Sigmoid colon (tissue), 4 donors: ENCODE results near the gene SLIT3.

Experiments
- EP300 ChIP-seq, 4 donors: sonication (generic); formaldehyde crosslinking; IDR thresholded peaks; one replicate each; pipeline ENCODE4 v1.6.1; 2017; ENCODE audit warnings: antibody characterized with exemption in 4 of 4
- POLR2A ChIP-seq, 2 donors: fragments of 450-650 bp; IDR thresholded peaks; one replicate each; pipeline ENCODE4 v1.6.1; 2016; ENCODE audit warnings: antibody characterized with exemption in 2 of 2, mild to moderate bottlenecking in 2 of 2, moderate library complexity in 2 of 2
- POLR2AphosphoS5 ChIP-seq, 4 donors: sonication (generic); formaldehyde crosslinking; IDR thresholded peaks; one replicate each; pipeline ENCODE4 v1.6.1; 2017; ENCODE audit warnings: antibody characterized with exemption in 4 of 4
- TF ChIP-seq, protein P1 (sequence below), 4 experiments: fragments of 450-650 bp in 3 of 4; fragments of 200-600 bp in 1 of 4; IDR thresholded peaks; one replicate each; pipeline ENCODE4 v1.5.1; 2016 to 2019; ENCODE audit warnings: antibody characterized with exemption in 4 of 4, mild to moderate bottlenecking in 3 of 4, moderate library complexity in 2 of 4

DNA sequence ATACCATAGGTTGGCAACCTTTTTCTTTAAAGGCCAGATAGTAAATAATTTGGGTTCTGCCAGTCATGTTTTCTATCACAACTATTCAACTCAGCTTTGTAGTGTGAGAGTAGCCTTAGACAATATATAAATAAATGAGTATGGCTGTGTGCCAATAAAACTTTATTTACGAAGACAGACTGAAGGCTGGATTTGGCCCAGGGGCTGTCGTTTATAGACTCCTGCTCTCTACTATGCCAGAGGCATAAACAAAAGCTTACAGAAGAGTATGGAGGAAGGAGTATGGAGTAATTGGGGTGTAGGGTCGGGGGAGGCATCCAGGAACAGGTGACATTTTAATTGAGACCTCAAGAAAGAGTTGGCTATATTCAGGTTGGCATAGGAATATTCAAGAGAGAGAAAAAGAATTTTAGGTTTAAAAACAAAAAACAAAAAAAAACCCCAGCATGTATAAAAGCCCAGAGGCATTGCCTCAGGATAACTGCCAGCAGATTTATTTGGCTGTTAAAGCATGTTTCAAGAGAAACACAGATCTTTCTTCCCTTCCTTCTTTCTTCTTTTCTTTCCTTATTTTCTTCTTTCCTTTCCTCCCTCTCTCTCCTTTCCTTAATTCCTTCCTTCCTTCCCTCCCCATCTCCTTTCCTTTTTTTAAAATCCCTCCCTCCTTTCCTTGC, 39.9 kb downstream of the SLIT3 start:
- no peak for TF ChIP-seq POLR2AphosphoS5 (IDR thresholded peaks at IDR 0.05)
- TF ChIP-seq, protein P1, sequence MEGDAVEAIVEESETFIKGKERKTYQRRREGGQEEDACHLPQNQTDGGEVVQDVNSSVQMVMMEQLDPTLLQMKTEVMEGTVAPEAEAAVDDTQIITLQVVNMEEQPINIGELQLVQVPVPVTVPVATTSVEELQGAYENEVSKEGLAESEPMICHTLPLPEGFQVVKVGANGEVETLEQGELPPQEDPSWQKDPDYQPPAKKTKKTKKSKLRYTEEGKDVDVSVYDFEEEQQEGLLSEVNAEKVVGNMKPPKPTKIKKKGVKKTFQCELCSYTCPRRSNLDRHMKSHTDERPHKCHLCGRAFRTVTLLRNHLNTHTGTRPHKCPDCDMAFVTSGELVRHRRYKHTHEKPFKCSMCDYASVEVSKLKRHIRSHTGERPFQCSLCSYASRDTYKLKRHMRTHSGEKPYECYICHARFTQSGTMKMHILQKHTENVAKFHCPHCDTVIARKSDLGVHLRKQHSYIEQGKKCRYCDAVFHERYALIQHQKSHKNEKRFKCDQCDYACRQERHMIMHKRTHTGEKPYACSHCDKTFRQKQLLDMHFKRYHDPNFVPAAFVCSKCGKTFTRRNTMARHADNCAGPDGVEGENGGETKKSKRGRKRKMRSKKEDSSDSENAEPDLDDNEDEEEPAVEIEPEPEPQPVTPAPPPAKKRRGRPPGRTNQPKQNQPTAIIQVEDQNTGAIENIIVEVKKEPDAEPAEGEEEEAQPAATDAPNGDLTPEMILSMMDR (IDR thresholded peaks at IDR 0.05) = no peak
- TF ChIP-seq EP300 (IDR thresholded peaks at IDR 0.05) = no peak
- TF ChIP-seq POLR2A (IDR thresholded peaks at IDR 0.05) = no peak
